Effector CD8-positive, alpha-beta T cell (primary cell): ENCODE measurements around the gene SPSB3.

Source experiments
- DNase-seq: peaks from one replicate; lab custom pipeline; 2025; lab: John Stamatoyannopoulos, UW

Gene SPSB3

GRCh38 chr16:1763521-1764511, 18.6 kb downstream of the SPSB3 start:
- no peak for DNase-seq

DNA sequence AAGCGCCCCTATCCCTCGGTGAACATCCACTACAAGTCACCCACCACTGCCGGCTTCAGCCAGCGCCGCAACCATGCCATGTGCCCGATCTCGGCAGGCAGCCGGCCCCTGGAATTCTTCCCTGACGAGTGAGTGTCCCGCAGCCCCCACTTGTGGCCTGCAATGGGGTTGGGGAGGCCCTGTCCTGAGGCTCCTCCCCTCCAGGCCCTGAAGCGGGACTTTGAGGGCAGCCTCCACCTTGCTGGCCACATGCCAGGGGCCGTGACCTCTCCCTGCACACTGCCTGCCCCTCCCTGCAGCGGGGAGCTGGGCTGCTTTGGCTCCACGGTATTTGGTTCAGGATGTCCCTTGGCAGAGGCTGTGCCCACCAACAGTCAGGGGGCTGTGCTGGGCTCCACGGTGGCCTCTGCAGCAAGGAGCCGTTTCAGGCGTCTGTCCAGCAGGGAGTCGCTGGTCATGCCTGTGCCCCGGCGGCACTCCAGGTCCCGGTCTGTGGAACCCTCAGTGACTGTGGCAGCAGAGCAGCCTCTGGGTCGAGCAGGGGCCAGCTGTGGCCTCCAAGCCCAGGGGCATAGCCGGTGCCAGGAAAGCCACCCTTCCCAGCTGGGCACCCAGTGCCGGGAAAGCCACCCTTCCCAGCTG, 19.4 kb downstream of the SPSB3 start:
- DNase-seq, result no peak

- DNase-seq, result no peak
Measured at GRCh38 chr16:1762196-1762878, 20.0 kb downstream of the SPSB3 start.

DNA sequence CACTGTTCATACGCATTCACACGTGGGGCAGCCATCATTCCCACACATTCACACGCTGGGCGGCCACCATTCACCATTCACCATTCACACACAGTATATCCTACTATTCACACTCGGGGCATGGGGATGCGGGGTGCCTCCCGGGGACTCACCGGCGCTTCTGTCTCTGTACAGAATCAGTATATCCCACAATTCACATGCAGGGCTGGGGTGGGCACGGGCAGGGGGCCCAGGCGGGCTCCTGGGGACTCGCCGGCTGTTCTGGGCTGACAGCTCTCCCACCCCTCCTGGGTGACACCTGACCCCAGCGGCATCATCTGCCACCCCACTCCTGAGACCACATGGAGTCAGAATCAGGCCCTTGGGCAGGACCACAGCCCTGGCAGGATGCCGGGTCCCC, 20.6 kb downstream of the SPSB3 start:
- no peak for DNase-seq

DNA sequence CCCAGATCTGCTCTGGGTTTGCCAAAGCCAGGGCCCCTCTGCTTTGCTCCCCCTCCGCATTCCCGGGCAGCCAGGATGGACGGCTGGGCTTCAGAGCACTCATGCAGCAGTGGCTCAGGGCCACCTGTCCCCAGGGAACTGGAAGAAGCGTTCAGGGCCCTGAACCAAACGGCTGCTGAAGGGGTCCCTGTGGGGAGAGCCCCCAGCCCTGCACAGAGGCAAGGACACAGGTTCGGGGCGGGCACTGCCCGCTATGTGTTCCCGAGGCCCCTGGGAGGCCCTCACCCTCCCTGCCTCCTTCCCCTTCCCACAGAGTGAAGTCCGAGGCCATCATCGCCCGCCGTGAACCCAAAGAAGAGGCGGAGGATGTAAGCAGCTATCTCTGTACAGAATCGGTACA, 21.5 kb downstream of the SPSB3 start:
- no peak for DNase-seq

- no peak for DNase-seq
Measured at GRCh38 chr16:1759511-1759910, 22.9 kb downstream of the SPSB3 start.

- DNase-seq, result no peak
Measured at GRCh38 chr16:1758923-1759322, 23.4 kb downstream of the SPSB3 start.

DNA sequence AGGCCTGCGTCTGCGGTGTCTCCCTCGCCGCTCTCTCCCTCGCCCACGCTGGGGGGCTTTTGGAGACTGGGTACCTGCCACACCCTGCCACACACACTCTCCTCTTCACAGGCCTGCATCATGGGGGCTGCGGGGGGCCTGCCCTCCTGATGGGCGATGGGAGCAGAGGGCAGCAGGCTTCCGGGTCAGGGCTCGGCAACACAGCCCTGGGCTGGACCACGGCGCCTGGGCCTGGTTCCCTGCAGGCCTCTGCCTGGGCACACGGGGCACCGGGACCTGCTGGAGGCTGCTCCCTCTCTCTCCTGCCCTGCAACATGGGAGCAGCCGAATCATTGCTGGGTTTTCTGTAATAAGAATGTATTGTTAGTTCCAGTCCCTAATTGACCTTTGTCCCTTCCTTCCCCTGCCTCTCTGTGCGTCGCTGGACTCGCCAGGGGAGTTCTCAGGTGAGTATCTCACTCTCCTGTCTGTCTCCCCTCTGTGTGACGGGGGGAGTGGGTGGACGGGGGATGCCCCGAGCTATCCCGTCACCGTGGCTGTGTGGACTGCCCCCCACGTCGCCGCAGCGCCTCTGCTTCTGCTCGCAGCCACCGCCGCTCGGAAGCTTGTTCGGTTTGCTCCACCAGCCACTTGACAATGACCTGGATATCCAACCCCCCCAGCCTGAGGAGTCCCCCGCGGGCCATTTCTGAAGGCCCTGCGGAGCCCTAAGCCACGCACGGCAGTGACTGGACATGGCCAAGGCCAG, 24.5 kb downstream of the SPSB3 start:
- no peak for DNase-seq

GRCh38 chr16:1754204-1754603, 28.2 kb downstream of the SPSB3 start:
- DNase-seq, result no peak

GRCh38 chr16:1752853-1753252, 29.5 kb downstream of the SPSB3 start:
- DNase-seq, result no peak

DNA sequence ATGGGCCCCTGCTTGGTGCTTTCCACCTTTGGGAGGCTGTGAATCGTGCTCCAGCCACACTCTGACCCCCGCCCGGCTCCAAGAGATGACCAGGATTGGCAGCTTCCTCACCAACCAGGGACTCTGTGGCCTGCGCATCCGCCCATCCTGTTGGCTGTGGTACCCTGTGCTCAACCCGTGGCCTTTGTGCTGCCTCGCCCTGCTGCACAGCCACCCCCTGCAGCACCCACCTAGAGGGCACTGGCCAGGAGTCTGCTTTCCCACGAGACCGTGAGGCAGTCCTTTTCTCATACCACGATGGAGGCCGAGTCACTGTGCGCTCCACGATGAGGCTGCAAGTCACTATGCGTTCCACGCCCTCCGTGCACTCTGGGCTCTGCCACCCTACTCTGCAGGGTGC, 30.4 kb downstream of the SPSB3 start:
- DNase-seq, result no peak

DNA sequence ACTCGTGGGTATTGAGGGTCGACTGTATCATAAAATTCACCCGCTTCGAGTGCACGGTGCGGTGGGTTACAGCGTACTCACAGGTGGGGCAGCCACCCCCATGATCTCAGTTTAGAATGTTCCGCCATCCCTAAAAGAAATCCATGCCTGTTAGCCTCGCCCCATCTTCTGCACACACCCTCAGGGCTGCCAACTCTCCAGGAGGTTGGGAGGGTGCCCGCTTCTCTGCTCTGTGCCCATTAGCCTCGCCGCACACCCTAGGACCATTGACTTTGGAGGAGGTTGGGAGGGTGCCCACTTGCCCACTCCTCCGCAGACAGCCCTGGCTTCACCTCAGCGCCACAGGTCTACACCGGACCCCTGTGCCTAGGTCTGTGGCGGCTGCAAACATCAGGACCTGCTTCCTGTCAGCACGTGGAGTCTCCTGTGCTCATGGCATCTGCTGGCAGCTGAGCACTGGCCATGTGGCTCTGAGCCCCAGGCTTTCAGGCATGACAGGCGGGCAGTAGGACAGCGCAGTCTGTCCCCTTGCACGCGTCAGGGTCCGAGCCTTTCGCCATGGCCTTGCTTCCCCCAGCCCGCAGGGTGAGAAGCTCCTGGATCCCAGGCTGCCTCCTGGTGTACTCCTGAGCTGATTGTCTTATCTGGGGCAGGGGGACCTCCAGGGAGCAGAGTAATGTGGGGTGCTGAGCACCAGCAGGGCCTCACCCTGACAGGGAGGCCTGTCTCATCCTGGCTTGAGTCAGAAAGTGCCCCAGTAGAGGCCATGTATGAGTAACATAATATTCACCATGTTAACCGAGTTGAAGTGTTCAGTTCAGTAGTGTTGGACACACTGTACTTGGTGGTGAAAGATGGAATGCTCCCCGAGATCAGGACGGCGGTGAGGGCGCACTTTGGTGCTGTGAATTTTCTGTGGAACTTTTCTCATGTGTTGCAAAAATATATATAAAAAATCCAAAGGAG, 32.9 kb downstream of the SPSB3 start:
- no peak for DNase-seq

DNA sequence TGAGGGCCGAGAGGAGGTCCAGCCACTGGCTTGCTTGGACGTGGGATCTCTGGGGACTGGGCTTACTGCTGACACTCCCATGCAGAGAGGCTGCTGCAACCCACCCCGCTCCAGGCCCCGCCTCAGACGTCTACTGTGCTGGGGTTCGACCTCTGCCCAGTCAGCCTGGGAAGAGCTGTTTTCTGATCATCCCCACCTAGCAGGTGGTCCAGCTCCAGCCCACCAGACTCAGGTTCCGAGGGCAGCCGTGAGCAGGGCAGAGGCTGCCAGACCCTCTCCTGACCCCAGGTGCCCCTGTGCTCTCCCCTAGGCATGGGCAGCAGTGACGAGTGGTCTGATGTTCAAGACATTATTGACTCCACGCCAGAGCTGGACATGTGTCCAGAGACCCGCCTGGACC, 34.4 kb downstream of the SPSB3 start:
- no peak for DNase-seq

GRCh38 chr16:1746693-1747195, 35.6 kb downstream of the SPSB3 start:
- no peak for DNase-seq

DNA sequence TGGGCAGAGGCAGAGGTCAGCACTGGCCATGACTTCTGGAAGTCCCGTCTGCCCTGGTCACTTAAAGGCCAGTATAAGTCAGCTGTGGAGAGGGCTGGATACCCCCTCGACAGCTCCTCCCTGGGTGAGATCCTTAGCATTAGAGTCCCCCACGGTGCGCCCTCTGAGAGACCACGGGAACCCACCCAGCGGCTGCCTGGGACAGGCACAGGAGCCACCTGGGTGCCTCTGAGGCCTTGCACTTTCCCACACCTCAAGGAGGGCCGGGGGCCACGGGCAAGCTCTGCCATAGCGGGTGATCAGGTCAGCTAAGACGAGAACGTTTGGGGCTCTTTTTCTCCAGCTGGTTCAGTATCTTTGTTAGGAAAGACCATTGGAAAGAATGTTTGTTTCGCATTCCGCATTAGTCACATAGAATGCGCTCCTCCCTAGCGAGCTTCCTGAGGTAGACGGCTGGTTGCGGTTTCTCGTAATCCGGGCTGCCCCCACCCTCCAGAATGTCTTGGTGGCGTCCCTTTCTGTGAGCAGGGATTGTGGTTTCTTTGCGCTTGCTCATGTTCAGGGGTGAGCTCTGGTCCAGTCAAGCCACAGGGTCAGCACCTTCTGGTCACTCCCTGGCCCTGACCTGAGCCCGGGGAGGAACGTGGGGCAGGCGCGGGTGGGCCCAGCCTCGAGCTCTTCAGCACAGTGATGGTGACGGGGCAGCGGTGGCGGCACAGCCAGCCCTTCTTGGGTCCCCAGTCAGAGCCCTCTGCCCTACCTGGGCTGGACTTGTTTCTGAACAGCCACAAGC, 36.3 kb downstream of the SPSB3 start:
- no peak for DNase-seq

DNA sequence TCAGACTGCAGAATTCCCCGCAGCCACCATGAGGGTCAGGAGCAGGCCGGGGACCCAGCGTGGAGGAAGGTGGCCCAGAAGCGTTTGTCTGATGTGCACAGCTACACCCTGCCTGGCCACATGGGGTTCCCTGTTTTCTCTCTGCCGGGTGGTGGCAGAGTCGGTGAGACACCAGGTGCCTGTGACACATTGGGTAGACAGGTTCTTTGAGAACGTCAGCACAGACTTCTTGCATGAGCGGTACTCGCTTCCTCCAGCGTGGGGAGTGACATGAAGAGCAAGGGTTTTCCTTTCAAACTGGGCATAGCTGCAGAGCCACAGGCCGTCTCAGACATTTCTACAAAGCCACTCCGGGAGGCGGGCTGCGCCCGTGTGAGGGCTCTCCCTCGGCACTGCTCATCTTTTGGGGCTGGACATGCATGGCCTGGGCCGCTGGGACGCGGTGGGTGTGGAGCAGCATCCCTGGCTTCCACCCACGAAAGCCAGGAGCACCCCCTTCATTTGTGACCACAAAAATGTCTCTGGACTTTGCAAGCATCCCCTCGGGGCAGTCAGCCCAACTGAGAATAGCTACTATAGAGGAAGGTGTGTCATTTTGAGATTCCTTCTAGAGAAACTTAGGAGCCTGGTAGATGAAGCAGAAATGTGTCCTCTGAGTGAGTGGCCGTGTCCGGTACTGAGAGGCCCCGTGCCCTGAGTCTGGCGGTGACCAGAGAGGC, 37.0 kb downstream of the SPSB3 start:
- no peak for DNase-seq

DNA sequence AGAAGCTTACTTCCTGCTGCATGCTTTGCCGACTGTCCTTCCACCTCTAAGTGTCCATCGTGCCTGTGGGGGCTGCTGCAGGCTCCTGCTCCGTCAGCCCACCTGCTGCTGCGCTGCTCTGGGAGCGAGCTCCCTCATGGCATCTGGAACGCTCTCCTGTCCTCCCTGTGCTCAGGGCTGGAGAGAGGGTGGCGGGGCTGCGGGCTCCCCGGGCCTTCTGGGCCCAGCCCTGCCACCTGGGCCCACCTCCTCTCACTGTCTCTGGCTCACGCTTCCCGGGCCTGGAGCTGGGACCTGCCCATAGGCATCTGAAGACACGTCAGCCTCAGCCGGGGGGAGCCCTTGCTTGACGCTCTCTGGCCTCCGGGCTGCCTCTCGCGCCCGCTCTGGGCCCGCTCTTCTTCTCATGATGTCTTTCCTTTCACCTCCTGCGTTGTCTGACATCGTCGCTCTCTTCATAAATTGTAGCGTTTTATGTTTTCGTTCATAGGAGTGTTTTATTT, 38.0 kb downstream of the SPSB3 start:
- no peak for DNase-seq

GRCh38 chr16:1743376-1744337, 38.7 kb downstream of the SPSB3 start:
- no peak for DNase-seq
